SK-N-DZ (cell line): Measurements from ENCODE around the gene SIAH3.

ENCODE experiments used
- DNase-seq: peaks from one replicate; pipeline ENCODE4 v3.0.0-alpha.2; 2015; ENCODE audit warnings: low spot score

The SIAH3 gene

GRCh38 chr13:45863709-45864590 lies 12.4 kb upstream of the SIAH3 start:
- peak; percentile 42 for DNase-seq

DNA sequence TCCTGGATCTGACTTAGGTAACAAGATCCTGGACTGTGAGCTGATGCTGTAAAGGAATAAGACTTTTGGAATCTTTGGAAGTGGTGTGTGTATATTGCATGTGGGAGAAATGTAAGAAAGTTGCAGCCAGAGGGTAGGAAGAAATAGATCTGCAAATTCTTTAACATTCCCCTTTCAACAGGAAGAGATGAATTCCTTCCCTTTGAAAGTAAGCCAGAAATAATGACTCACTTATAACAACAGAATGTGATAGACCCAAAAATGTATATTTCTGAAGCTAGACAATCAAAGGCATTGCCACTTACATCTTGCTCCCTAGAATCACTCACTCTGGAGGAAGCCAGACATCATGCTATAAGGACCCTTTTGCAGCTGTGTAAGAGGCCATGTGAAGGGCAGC lies 9.8 kb upstream of the SIAH3 start:
- no peak for DNase-seq

- DNase-seq = no peak
These were observed 8.7 kb upstream of the SIAH3 start for GRCh38 chr13:45860240-45860639.

GRCh38 chr13:45859705-45860104 lies 8.2 kb upstream of the SIAH3 start:
- no peak for DNase-seq

GRCh38 chr13:45852494-45852893 lies 941 bp upstream of the SIAH3 start:
- no peak for DNase-seq

DNA sequence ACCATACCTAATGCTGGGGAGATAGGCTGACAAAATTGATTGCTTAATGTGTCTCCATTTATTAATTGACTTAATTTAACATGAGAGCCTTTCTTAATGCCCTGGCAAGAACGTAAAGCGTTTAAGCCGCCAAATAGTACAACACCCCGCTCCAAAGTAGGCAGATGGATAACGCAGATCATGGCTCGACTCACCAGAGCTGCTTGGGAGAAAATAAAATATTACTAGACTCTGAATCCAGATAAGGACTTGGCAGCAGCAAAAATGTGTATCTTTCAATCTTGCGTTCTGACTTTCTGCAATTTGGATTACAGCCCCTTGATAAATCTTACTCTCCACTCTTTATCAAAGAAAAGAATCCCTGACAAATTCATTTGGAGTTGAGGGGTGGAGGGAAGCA lies 403 bp upstream of the SIAH3 start:
- no peak for DNase-seq

- no peak for DNase-seq
These were observed 1.4 kb downstream of the SIAH3 start for GRCh38 chr13:45850027-45850613.

DNA sequence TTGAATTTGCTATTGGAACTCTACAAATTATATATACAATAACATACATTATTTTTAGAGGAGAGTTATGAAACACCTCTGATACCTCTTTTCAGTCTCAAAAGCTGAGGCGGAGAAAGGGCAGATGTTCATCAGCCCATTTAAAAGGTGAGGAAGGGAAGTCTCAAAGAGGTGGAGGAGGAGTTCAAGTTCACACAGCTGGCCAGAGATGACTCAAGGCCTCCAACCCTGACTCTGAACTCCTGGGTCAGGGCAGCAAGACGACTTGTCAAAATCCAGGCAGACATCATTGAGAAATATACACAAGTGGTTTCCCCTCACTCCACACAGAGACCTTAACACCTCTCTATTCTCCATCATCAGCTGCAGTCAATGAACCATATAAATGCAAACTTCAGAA lies 2.1 kb downstream of the SIAH3 start:
- no peak for DNase-seq

DNA sequence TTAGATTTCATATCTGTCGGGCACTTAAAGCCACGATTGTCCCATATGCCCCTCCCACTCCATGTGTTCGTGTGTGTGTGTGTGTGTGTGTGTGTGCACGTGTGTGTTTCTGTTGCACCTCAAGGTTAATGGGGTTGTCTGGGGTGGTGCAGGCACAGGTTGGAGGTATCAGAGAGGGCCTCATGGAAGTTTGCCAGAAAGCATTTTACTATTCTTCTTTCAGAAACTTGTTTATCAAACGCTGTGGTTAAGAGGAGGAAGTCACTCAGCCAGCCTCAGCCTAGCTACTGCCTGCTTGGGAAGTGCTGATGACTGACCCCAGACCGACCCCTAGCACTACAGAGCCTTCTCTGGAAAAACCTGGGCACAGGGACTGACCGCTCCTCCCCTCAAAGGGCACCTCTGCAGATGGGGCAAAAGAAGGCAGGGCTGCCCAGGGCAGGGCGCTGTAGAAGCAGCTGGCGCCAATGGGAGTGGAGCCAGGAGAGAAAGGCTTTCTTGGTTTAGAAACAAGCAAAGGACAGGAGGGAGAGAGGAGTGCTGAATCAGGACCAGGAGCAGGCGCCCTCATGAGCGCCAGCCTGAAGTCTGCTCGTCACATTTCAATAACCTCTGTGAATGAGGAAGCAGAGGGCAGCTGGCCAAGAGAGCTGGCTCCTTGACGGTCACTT lies 3.9 kb downstream of the SIAH3 start:
- DNase-seq = no peak

DNA sequence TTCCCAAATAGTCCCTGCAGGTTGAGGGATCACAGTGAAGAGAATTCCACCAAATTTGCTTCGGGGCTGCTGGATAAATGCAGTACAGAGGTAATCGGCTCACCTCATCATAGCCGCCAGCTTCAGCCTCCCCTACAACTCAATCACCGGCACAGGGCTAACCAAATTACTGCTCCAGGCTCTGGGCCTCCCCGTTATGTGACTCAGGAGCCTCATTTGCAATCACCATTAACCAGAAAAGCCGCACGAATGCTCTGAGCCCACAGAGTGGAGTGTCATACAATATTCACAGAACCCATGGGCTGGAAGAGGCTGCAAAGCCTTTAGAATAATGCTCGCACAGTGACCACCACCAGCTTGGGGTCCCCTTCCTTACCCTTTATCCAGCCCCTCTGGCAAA lies 4.9 kb downstream of the SIAH3 start:
- DNase-seq = peak; percentile 11

GRCh38 chr13:45838171-45838745 lies 13.3 kb downstream of the SIAH3 start:
- DNase-seq = peak; percentile 63

- DNase-seq = no peak
These were observed 14.4 kb downstream of the SIAH3 start for GRCh38 chr13:45837111-45837510.

DNA sequence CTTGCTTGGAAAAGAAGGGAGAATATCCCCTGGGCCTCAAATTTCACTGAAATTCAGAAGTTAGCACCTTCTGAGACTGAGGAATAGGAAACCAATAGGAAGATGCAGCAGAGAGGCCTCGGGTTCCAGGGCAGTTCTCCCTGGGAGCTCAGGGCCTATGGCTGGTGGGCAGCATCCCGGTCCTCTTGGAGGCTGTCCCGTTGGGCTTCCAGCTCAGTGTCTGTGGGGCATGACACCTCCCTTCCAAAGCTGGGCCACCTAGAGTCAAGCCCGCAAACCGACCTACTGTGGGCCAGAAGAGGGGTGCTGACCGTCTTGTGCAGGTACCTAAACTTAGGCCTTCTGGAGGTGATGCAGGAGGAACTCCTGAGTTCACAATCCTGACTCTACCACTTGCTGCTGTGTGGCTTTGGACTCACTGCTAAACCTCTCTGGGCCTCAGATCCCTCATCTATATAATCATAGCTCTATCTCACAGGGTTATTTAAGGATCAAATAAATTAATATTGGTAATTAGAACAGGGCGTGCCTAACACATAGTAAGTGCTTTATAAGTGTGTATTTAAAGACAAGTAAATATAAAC lies 17.1 kb downstream of the SIAH3 start:
- DNase-seq = no peak

DNA sequence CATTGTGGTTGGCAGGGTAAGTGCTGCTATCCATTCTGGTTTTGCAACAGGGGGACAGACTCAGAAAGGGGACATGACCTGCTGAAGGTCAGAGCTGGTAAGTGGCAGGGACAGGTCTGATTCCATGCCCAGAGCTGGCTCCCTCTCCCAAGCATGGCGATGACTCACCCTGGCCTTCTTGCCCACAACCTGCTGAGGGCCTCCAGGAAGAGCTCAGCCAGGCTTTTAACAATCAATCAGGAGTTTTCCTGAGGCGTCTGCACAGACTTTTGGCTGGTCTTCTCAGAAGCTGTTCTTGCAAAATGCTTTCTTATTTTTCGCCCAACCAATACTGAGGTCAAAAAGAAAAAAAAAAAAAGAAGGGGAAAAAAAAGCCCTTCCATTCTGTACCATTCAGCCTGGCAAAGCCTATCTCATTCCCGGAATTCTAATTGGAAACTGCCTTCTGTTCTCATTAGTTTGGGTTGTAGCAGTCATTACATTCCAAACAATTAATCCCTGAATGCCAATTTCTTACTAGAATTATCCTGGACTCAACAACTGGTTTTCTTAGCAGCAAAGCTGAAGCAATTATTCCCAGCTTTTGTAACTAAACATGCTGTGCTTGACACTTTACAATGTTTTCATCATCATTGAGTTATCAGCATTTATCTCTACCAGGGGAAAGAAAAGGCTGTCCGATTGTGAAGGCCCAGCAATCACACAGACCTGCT lies 17.7 kb downstream of the SIAH3 start:
- no peak for DNase-seq

DNA sequence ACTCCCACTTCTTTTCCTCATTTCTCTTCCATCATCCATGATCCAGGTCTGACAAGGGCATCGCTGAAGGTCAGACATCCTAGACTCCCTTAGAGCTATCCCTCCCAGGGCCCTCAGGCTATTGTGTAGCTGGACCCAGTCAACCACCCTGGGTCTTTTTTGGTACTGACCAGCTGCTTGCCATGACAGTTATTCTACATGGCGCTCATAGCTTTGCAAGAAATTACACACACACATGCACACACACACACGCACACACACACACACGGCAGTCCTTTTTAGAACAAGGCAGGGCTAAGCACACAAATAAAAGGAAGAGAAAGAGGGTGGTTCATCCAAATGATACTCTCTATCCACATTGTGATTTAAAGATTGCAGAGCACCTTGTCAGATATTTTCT lies 18.3 kb downstream of the SIAH3 start:
- DNase-seq = no peak

DNA sequence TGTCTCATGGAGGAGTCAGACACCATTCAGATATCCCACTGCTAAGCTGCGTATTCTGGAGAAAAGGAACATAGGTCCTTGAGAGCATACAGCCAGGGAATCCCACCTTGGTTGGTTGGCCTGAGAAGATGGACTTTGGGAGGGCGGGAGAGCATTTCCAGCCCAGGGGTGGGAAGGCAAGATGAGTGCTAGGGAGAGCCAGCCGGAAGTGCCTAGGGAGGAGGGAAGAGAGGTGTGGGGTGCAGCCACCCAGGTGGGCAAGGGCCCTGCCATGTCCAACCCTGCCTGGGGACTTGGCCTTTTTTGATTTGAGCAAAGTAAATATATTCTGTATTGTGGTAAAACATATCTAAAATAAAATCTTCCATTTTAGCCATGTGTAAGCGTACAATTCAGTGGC lies 19.7 kb downstream of the SIAH3 start:
- no peak for DNase-seq

DNA sequence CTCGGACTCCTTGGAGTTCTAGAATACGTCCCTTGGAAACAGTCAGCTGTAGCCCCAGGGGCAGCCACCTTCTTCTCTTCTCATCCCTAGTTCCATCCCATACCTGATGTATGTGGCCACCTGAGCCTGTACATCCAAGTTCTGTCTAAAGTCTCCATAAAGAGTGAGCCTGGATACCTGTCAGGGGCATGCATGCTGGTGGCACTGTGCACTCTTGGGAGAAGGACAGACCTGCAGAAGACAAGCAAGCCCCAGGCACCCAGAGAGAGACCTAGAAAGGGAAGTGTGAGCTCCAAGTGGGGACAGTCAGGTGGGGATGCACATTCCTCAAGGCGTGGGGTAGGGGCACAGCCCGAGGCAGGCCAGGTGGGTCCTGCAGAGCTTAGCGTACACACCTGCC lies 21.4 kb downstream of the SIAH3 start:
- DNase-seq = no peak

- DNase-seq = no peak
These were observed 23.1 kb downstream of the SIAH3 start for GRCh38 chr13:45828256-45828968.

GRCh38 chr13:45827318-45827717 lies 24.2 kb downstream of the SIAH3 start:
- DNase-seq = no peak

GRCh38 chr13:45826731-45827130 lies 24.8 kb downstream of the SIAH3 start:
- no peak for DNase-seq

- DNase-seq = peak; percentile 96
These were observed 26.2 kb downstream of the SIAH3 start for GRCh38 chr13:45825387-45825650.
